KOPT-K1 (cell line): ENCODE data around the gene TBXA2R.
"Not testable (repeated sequence)": the region's sequence is repeated elsewhere in the genome, so short reads cannot be mapped to it uniquely, and the experiment has no call there.

Source experiments
- H3K27ac ChIP-seq: fragments of 200-600 bp; sonication (generic); 2 replicates; pipeline ENCODE4 v1.5.1; 2016; ENCODE audit warnings: antibody characterized with exemption, mild to moderate bottlenecking, low read depth, low read length; ENCODE audit not compliant: poor library complexity, severe bottlenecking
- H3K36me3 ChIP-seq: fragments of 200-600 bp; sonication (generic); 2 replicates; pipeline ENCODE4 v1.5.1; 2017; ENCODE audit warnings: antibody characterized with exemption, mild to moderate bottlenecking, low read length, moderate library complexity; ENCODE audit not compliant: insufficient read depth
- H3K9me3 ChIP-seq: fragments of 200-600 bp; sonication (generic); 2 replicates; pipeline ENCODE4 v1.5.1; 2017; ENCODE audit warnings: antibody characterized with exemption, low read length, mild to moderate bottlenecking; ENCODE audit not compliant: insufficient read depth, poor library complexity, severe bottlenecking

Gene TBXA2R

DNA sequence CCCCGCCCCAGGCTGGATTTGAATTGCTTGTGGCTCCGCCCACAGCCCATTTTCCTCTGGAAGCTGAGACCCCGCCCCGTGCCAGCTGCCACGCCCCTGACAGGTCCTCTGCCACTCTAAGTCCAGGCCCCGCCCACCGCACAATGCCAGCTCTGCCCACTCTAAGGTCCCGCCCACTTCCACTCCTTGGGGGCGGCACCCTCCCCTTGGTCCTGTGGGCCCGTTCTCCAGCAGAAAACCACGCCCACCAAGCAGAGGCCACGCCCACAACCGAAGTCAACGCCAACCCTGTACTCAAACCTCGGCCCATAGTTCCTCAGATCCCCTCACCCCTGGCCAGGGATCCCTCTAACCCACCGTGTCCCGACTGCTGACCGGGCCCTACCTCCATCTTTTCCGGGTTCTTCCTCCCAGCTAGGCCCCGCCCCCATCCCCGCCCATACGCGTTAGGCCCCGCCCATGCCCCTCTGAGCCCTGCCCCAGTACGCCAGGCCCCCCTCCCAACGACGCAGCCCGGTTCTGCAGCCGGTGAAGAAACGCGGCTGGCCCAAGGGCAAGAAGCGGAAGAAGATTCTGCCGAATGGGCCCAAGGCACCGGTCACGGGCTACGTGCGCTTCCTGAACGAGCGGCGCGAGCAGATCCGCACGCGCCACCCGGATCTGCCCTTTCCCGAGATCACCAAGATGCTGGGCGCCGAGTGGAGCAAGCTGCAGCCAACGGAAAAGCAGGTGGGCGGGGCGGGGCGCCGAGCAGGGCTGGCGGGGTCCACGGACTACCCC lies 32.6 kb downstream of the TBXA2R start:
- Histone ChIP-seq H3K27ac (peak overlapping the region; percentile 65), H3K36me3 (peaks cover 9% of the 10 kb centered on the region), H3K9me3 (no peaks in the 10 kb centered on the region)

DNA sequence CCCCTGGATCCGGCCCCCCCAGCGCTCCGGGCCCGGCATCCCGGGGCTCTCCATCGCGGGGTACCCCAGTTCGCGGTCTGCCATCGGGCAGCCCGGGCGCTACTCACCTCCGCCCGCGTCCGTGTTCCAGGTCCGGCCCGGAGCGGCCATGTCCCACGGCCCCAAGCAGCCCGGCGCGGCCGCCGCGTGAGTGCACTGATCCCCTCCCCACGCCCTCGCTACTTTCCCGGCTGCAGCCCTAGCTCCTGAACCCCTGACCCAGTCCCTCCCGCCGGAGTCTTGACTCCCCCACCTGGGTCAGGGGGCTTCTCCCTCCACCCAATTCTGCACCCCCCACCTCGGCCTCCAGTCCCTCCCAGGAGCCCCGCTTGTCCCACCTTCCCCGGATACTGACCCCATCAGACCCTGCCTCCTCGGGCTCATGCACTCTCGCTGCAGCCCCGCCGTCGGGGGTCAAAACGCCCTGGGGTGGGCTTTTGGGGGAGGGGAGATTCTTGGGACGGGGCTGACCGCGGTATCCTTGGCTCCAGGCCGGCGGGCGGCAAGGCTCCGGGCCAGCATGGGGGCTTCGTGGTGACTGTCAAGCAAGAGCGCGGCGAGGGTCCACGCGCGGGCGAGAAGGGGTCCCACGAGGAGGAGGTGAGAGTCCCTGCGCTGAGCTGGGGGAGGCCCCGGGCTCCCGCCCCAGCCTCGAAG lies 33.4 kb downstream of the TBXA2R start:
- Histone ChIP-seq H3K27ac (peak overlapping the region; percentile 65), H3K9me3 (no peaks in the 10 kb centered on the region), H3K36me3 (peaks cover 9% of the 10 kb centered on the region)

DNA sequence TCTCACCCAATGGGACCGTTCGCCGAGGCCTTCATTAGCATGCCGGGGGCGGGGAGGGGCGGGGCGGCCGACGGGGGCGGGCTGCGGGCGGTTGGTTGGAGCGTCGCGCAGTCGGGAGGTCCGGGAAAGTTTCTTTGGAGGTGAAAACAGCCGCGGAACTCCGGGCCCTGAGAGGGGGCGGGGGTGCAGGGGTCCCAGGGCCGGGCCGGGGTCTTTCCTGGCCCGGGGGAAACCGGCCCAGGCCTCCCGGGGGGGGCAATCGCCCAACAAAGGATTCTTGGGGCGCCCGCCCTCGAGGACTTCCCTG lies 33.9 kb downstream of the TBXA2R start, which contains the start of gene HMG20B:
Gene HMG20B (plus strand): TSS at position 90 of the 307 bp plus-strand sequence. CDS start 366 bp downstream, outside the sequence.
- Histone ChIP-seq H3K36me3 (peaks cover 9% of the 10 kb centered on the region), H3K27ac (peak within 1 kb of the TSS; percentile 65), H3K9me3 (no peaks in the 10 kb centered on the region)

DNA sequence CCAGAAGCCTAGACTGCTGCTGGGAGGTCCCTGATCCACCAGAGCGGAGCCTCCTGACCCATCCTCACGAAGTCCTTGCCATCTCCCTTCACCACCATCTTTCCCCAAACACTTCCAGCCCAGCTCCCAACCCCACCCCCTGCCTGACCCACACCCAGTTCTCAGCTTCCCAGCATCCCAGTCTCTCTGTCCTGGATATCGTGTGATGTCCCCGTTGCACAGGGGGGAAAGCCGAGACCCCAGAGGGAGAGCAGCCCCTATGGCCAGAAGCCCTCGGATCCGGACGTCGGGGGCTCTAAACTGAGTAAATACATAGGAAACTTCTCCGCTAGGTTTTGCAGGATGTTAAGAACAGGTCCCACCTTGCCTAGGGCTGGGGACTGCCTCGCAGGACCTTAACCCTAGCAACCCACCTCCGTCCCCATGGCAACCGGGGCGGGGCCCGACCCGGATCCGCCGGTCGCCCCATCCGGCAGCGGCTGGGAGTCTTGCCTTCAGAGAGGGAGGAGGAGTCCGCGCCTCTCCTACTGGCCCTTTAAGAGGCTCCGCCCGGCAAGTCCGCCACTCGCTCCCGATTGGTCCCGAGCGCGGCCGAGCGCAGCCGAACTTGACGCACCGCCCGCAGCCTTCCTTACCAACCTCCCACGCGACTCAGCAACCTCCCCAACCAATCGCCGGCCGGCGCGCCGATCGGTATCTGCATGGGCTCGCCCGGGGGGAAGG lies 34.4 kb downstream of the TBXA2R start:
- H3K27ac ChIP-seq, result peak overlapping the region; percentile 38
- no peaks in the 10 kb centered on the region for H3K9me3 ChIP-seq
- peaks cover 9% of the 10 kb centered on the region for H3K36me3 ChIP-seq

DNA sequence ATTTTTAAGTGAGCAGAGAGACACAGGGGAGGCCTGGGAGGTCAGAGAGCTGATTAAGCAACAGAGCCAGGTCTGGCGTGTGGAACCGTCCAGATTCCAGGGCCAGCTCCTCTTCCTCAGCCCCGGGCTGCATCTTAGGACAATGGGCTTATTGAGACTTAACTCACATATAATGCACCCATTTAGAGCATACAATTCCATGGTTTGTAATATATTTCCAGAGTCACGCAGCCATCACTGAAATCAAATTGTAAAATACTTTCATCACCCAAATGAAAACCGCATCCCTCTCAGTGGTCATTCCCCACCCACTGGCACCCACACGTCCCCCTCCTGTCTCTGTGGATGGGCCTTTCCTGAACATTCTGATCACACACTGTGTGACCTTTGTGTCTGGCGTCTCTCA lies 36.1 kb downstream of the TBXA2R start:
- Histone ChIP-seq H3K9me3 (no peaks in the 10 kb centered on the region), H3K27ac (no peak overlapping the region), H3K36me3 (peaks cover 9% of the 10 kb centered on the region)

DNA sequence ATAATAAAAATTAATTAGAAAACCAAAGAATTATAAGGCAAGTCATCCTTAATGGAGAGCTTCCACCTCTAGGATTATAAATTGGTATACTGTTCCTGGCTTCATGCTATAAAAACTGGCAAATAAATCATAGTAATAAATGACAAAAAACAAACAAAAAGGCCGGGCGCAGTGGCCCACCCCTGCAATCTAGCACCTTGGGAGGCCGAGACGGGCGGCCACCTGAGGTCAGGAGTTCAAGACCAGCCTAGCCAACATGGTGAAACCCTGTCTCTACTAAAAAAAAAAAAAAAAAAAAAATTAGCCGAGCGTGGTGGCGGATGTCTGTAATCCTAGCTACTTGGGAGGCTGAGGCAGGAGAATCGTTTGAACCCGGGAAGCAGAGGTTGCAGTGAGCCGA lies 36.6 kb downstream of the TBXA2R start:
- not testable (repeated sequence) for H3K27ac ChIP-seq, H3K36me3 ChIP-seq

DNA sequence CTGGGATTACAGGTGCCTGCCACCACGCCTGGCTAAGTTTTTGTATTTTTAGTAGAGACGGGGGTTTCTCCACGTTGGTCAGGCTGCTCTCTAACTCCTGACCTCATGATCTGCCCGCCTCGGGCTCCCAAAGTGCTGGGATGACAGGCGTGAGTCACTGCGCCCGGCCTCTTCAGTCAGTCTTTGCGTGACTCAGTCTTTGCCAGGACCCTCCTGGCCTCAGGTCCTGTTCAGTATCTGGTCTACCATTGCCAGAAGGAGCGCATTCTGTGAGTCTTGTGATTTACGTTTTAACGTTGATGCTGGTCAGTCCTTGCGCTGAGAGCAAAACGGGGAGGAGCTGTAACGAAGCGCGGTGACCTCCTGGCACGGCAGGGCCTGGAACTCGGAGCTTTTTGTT lies 41.5 kb downstream of the TBXA2R start:
- no peaks in the 10 kb centered on the region for H3K9me3 ChIP-seq
- H3K27ac ChIP-seq, result no peak overlapping the region
- no peaks in the 10 kb centered on the region for H3K36me3 ChIP-seq

More for the DNA sequence above, 36.6 kb downstream of the TBXA2R start:
- not testable (repeated sequence) for H3K9me3 ChIP-seq

DNA sequence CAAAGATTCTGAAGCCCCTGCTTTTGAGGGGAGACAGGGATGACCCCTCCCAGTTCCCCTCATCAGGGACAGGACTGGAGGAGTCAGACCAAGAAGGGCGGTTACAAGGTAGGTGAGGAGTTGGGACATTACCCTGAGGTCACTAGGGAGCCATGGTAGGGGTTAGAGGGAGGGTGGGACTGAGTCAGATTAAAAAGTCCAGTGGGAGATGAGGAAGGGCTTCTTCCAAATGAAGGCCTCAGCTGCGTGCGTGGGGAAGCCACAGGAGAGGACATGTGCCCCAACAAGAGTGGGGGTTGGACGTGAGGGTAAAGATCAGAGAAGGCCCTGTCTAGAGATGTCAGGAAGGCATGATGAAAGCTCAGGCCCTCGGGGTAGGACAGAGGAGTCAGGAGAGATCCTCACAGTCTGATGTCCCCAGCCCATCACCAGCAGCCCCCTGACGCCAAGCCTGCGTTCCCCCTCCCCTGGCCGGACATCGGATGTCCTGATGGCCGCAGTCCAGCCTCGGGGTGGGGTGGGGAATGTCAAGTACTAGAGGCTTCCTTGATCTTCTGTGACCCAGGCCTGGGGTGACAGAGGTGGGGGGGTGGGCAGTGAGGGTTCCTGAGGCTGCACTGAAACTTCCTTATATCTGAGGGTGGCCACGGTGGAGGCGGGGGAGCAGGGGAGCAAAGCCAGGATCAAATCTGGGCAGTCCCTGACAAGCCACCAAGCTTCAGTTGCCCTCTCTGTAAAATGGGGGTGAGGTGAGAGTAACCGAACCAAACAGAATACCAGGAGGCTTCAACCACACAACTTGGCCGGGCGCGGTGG lies 42.8 kb downstream of the TBXA2R start:
- Histone ChIP-seq H3K9me3 (no peaks in the 10 kb centered on the region), H3K27ac (no peak overlapping the region), H3K36me3 (no peaks in the 10 kb centered on the region)

DNA sequence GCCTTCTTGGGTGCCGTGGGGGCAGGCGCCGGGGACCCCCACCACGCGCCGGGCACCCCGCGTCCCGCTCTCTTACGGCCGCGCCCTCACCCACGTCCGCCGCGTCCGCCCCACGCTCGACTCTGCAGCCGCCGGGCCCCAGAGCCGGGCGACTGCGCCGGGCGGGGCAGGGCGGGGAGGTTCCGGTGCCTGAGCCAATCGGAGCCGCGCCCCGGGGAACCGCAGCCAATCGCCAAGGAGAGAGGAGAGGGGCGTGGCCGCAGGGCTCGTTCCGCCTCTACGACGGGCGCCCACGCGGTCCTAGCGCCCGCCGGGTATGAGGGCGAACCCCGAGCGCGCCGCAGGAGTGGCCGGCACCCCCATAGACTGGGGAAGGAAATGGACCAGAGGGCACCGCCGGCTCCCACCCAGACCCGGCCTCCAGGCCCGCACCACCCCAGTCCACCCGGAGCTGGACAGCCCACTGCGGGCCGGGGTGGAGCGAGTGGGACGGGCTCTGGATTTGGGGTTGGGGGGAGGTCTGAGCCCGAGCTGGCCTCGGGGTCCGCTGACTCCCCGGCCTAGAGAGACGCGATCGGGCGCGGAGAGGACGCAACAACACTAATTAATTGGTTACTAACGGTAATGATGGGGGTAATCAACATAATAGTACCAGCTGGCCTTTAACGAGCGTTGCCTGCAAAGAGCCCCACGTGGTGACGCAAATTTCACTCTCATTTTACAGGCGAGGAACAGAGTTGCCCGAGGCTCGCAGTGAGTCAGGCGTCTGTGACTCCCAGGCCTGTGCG lies 49.0 kb downstream of the TBXA2R start, which contains the start of gene MFSD12:
Gene MFSD12 (minus strand): TSS at position 126 of the 788 bp plus-strand sequence. CDS start 183 bp downstream, outside the sequence.
- peak within 1 kb of the TSS; percentile 46 for H3K27ac ChIP-seq
- no peaks in the 10 kb centered on the region for H3K9me3 ChIP-seq
- no peaks in the 10 kb centered on the region for H3K36me3 ChIP-seq

DNA sequence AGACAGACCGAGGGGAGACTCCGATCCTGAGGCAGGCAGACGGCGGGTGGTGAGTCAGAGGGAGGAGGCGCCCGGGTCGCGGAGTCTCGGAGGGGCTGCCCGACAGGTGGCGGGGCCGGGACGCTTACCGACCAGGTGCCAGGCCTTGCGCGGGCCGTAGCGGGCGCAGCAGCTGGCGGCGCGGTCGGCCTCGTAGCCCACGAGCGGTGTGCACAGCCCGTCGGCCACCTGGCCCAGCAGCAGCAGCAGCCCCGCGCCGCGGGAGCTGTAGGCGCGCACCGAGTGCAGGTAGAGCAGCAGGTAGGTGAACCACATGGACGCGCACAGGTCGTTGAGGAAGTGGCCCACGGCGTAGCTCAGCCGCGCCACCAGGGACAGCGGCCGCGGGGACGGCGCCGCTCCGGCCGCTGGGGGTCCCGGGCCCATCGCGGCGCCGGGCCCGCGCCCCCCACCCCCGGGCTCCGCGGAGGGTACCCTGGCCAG lies 49.7 kb downstream of the TBXA2R start:
- H3K27ac ChIP-seq, result peak overlapping the region; percentile 46
- no peaks in the 10 kb centered on the region for H3K36me3 ChIP-seq
- no peaks in the 10 kb centered on the region for H3K9me3 ChIP-seq

DNA sequence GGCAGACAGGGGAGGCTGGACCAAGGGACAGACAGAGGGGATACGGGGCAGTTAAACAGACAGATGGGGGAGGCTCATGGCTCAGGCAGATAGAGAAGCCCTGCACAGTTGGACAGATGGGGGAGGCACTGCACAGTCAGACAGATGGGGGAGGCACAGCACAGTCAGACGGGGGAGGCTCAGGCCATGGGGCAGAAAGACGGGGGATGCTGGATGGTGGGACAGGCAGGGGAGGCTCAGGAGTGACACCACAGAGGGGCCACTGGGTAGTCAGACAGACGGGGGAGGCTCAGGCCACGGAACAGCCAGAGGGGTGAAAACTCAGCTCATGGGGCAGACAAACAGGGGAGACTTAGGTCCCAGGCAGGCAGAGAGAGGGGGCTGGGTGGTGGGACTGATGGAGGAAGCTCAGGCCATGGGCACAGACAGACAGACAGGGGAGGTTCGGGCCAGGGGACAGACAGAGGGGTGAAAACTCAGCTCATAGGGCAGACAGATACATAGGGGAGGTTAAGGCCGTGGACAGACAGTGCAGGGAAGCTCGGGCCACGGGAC lies 50.2 kb downstream of the TBXA2R start:
- Histone ChIP-seq H3K27ac (peak overlapping the region; percentile 46), H3K9me3 (no peaks in the 10 kb centered on the region), H3K36me3 (no peaks in the 10 kb centered on the region)

DNA sequence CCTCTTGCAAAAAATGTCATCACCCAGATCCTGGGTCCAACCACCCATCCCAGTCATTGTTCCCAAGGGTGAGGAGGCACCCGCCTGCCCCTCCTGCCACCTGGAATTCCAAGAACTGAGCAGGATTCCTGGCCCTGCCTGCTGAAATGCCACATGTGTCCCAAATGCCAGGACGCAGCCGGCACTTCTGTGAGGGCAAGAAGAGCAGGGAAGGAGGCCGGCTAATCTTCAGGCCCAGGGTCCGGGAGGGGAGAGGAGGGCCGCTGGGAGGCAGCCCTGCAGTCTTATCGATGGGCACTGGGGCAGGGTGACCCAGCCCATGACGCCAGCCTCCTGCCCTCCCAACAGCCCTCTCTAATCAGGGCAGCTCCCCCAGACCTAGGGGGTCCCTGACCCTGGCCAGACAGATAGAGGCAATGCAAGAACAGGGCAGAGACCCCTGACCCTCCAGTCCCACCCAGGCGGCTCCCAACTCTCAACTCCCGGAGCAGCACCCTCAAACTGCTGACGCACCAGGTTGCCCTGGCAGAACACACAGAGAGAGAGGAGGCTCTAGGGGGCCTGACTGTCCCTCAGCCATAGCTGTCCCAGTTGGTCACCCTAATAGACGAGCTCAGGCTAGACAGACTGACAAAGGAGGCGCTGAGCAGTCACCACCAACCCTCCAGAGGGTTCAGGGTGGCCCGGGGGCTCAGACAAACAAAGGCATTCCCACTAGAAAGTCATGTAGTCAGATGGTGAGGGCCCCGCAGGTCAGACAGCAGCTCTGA lies 50.8 kb downstream of the TBXA2R start:
- H3K27ac ChIP-seq, result no peak overlapping the region
- H3K36me3 ChIP-seq, result peaks cover 3% of the 10 kb centered on the region; the same call in 1 of the 2 replicates
- H3K9me3 ChIP-seq, result no peaks in the 10 kb centered on the region
